ENCODE results near the gene LDB2.

LDB2 gene

DNA sequence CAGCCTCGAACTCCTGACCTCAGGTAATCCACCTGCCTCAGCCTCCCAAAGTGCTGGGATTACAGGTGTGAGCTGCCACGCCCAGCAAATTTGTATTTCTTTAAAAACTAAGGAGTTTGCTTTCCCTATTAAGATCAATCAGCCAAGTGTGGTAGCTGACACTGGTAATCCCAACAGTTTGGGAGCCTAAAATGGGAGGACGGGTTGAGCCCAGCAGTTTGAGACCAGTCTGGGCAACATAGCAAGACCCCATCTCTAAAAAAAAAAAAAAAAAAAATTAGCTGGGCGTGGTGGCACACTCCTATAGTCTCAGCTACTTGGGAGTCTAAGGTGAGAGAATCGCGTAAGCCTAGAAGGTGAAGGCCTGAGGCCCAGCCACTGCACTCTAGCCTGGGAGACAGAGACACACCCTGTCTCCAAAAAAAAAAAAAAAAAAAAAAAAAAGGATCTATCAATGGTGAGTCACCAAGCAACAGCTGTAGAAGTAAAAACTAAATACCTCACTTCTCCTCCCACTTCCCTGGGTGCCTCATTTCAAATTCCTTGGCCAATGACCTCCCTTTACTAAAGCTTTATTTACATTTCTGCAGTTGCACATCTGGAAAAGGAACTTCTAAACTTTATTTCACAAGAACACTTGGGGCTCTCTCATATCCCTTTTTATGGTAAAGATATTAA lies 54.5 kb downstream of the LDB2 start:
- no peak for TF ChIP-seq TEAD4 (IDR thresholded peaks at IDR 0.05)
- TF ChIP-seq TCF12 (IDR thresholded peaks at IDR 0.05; ENCODE audit: low read depth): no peak
- TF ChIP-seq FOXM1 (IDR thresholded peaks at IDR 0.05; ENCODE audit: borderline replicate concordance, low read depth): no peak
- TF ChIP-seq NFIC (IDR thresholded peaks at IDR 0.05): no peak
- no peak for TF ChIP-seq CEBPB (IDR thresholded peaks at IDR 0.05)
- no peak for TF ChIP-seq ZBTB7A (IDR thresholded peaks at IDR 0.05; ENCODE audit: low read depth)
- no peak for TF ChIP-seq EGR1 (IDR thresholded peaks at IDR 0.05)
- TF ChIP-seq, protein P1, sequence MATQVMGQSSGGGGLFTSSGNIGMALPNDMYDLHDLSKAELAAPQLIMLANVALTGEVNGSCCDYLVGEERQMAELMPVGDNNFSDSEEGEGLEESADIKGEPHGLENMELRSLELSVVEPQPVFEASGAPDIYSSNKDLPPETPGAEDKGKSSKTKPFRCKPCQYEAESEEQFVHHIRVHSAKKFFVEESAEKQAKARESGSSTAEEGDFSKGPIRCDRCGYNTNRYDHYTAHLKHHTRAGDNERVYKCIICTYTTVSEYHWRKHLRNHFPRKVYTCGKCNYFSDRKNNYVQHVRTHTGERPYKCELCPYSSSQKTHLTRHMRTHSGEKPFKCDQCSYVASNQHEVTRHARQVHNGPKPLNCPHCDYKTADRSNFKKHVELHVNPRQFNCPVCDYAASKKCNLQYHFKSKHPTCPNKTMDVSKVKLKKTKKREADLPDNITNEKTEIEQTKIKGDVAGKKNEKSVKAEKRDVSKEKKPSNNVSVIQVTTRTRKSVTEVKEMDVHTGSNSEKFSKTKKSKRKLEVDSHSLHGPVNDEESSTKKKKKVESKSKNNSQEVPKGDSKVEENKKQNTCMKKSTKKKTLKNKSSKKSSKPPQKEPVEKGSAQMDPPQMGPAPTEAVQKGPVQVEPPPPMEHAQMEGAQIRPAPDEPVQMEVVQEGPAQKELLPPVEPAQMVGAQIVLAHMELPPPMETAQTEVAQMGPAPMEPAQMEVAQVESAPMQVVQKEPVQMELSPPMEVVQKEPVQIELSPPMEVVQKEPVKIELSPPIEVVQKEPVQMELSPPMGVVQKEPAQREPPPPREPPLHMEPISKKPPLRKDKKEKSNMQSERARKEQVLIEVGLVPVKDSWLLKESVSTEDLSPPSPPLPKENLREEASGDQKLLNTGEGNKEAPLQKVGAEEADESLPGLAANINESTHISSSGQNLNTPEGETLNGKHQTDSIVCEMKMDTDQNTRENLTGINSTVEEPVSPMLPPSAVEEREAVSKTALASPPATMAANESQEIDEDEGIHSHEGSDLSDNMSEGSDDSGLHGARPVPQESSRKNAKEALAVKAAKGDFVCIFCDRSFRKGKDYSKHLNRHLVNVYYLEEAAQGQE (IDR thresholded peaks at IDR 0.05; ENCODE audit: low read depth): no peak
- no peak for TF ChIP-seq YY1 (IDR thresholded peaks at IDR 0.05; ENCODE audit: low read depth)
- TF ChIP-seq, protein P2, sequence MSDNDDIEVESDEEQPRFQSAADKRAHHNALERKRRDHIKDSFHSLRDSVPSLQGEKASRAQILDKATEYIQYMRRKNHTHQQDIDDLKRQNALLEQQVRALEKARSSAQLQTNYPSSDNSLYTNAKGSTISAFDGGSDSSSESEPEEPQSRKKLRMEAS (IDR thresholded peaks at IDR 0.05): no peak
- TF ChIP-seq, protein P3, sequence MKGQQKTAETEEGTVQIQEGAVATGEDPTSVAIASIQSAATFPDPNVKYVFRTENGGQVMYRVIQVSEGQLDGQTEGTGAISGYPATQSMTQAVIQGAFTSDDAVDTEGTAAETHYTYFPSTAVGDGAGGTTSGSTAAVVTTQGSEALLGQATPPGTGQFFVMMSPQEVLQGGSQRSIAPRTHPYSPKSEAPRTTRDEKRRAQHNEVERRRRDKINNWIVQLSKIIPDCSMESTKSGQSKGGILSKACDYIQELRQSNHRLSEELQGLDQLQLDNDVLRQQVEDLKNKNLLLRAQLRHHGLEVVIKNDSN (IDR thresholded peaks at IDR 0.05): no peak
- TF ChIP-seq TAF1 (IDR thresholded peaks at IDR 0.05; ENCODE audit: low read depth): no peak
- no peak for TF ChIP-seq RAD21 (IDR thresholded peaks at IDR 0.05; ENCODE audit: low read depth)
- TF ChIP-seq EP300 (IDR thresholded peaks at IDR 0.05; ENCODE audit: borderline replicate concordance): no peak
- no peak for TF ChIP-seq CREB1 (IDR thresholded peaks at IDR 0.05; ENCODE audit: low read depth)

DNA sequence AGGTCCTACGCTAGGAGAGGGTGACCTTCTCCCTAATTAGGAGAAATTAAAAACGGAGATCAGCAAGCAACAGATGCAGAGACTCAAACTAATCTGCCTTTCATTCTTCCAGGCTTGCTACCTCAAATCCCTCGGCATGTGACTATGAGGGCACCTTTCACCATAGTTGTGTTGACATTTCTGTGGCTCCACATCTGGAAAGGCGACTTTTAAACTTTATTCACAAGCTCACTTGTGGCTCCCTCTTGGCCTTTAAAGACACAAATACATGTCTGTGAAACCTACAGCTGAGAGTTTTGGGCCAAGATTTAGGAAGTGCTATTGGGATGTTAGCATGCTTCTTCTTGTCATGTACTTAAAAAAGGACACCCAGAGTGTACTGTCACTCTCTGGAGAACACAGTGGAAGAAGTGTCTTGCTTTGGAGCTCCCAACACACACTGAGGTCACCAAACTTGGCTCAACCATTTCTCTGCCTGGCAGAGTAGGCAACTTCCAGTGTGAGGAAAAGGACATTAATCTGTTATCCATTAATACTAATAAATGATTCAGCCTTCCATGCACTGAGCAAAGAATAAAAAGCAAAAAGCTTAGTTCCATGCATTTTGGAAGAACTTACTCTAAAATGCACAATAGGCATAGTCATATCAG lies 60.1 kb downstream of the LDB2 start:
- TF ChIP-seq CEBPB (IDR thresholded peaks at IDR 0.05) (no peak), TEAD4 (IDR thresholded peaks at IDR 0.05) (no peak), EGR1 (IDR thresholded peaks at IDR 0.05) (no peak), YY1 (IDR thresholded peaks at IDR 0.05; ENCODE audit: low read depth) (no peak), TCF12 (IDR thresholded peaks at IDR 0.05; ENCODE audit: low read depth) (no peak), CREB1 (IDR thresholded peaks at IDR 0.05; ENCODE audit: low read depth) (no peak), TAF1 (IDR thresholded peaks at IDR 0.05; ENCODE audit: low read depth) (no peak), ZBTB7A (IDR thresholded peaks at IDR 0.05; ENCODE audit: low read depth) (no peak), NFIC (IDR thresholded peaks at IDR 0.05) (no peak), FOXM1 (IDR thresholded peaks at IDR 0.05; ENCODE audit: borderline replicate concordance, low read depth) (no peak), EP300 (IDR thresholded peaks at IDR 0.05; ENCODE audit: borderline replicate concordance) (no peak)
- TF ChIP-seq, protein P3 (IDR thresholded peaks at IDR 0.05): no peak
- TF ChIP-seq, protein P2 (IDR thresholded peaks at IDR 0.05): no peak

DNA sequence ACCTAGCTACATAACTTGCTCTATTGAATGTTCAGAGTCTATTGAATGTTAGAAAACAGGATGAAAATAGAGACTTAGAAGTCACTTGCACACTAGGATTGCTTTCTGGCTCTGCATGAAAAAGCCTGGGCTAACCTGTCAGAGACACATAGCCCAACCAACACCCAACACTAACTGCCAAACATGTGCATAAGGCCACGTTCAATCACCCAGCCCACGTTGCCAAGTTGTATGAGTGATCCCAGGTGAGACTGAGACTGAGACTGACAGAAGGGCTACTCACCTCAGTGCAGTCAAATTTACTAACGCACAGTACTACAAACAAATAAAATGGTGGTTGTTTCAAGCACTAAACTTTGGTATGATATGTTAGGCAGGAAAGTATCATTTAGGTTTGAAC lies 61.0 kb downstream of the LDB2 start:
- TF ChIP-seq TEAD4 (IDR thresholded peaks at IDR 0.05) (no peak), FOXM1 (IDR thresholded peaks at IDR 0.05; ENCODE audit: borderline replicate concordance, low read depth) (no peak), CREB1 (IDR thresholded peaks at IDR 0.05; ENCODE audit: low read depth) (no peak), YY1 (IDR thresholded peaks at IDR 0.05; ENCODE audit: low read depth) (no peak), EGR1 (IDR thresholded peaks at IDR 0.05) (no peak), NFIC (IDR thresholded peaks at IDR 0.05) (no peak)
- TF ChIP-seq, protein P3 (IDR thresholded peaks at IDR 0.05): no peak

DNA sequence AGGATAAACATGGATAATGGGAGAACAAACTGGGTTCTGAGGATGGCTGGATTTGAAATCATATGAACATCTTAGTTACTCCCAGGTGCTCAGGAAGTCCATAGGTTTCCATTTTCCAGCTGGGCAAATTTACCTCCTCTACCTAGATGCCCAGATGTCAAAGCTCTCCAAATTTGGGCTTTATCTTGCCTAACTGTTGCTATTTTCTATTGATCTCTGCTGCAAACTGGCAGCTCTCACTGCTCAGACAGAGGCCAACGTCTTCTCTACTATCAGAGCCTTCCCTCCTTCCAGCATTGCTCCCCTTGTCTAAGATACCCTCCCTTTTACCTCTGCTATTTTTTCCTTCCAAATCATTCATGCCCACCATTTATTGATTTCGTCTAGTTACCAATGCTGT lies 62.1 kb downstream of the LDB2 start:
- no peak for TF ChIP-seq CEBPB (IDR thresholded peaks at IDR 0.05)
- no peak for TF ChIP-seq TCF12 (IDR thresholded peaks at IDR 0.05; ENCODE audit: low read depth)
- TF ChIP-seq CREB1 (IDR thresholded peaks at IDR 0.05; ENCODE audit: low read depth): no peak
- no peak for TF ChIP-seq RAD21 (IDR thresholded peaks at IDR 0.05; ENCODE audit: low read depth)
- no peak for TF ChIP-seq EP300 (IDR thresholded peaks at IDR 0.05; ENCODE audit: borderline replicate concordance)
- TF ChIP-seq TEAD4 (IDR thresholded peaks at IDR 0.05): no peak
- TF ChIP-seq YY1 (IDR thresholded peaks at IDR 0.05; ENCODE audit: low read depth): no peak
- no peak for TF ChIP-seq EGR1 (IDR thresholded peaks at IDR 0.05)
- no peak for TF ChIP-seq FOXM1 (IDR thresholded peaks at IDR 0.05; ENCODE audit: borderline replicate concordance, low read depth)
- TF ChIP-seq ZBTB7A (IDR thresholded peaks at IDR 0.05; ENCODE audit: low read depth): no peak

DNA sequence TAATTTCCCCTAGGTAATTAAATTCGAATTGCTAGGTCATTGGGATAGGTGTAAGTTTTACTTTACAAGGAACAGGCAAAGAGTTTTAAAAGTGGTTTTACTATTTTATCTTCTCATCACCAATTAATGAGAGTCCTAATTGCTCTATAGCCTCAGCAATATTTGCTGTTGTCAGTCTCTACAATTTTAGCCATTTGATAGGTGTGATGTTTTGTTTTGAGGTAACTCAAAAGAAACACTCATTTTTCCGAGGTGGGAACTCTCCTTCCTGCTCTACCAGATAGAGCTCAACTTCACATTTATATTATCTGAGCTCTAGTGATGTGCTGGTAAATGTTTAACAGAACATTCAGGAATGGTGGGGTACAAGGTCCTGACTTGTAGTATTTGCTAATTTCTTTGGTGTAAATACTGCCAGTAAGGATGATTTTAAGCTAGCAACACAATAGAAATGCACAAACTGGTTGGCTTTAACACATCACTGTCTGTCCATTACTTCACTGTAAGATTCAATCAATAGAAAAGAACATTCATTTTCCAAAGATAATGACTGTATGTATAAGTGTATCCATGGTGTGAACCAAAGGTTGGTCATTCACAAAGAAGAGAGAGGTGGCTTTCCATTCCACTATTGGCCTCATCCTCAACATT lies 62.7 kb downstream of the LDB2 start:
- TF ChIP-seq, protein P1 (IDR thresholded peaks at IDR 0.05; ENCODE audit: low read depth): no peak
- TF ChIP-seq NFIC (IDR thresholded peaks at IDR 0.05): no peak
- TF ChIP-seq EGR1 (IDR thresholded peaks at IDR 0.05): no peak
- TF ChIP-seq ZBTB7A (IDR thresholded peaks at IDR 0.05; ENCODE audit: low read depth): no peak
- TF ChIP-seq YY1 (IDR thresholded peaks at IDR 0.05; ENCODE audit: low read depth): no peak
- no peak for TF ChIP-seq CREB1 (IDR thresholded peaks at IDR 0.05; ENCODE audit: low read depth)
- TF ChIP-seq TCF12 (IDR thresholded peaks at IDR 0.05; ENCODE audit: low read depth): no peak
- TF ChIP-seq FOXM1 (IDR thresholded peaks at IDR 0.05; ENCODE audit: borderline replicate concordance, low read depth): no peak
- TF ChIP-seq CEBPB (IDR thresholded peaks at IDR 0.05): no peak
- no peak for TF ChIP-seq TEAD4 (IDR thresholded peaks at IDR 0.05)
- no peak for TF ChIP-seq TAF1 (IDR thresholded peaks at IDR 0.05; ENCODE audit: low read depth)
- TF ChIP-seq RAD21 (IDR thresholded peaks at IDR 0.05; ENCODE audit: low read depth): no peak
- TF ChIP-seq, protein P3 (IDR thresholded peaks at IDR 0.05): no peak
- TF ChIP-seq EP300 (IDR thresholded peaks at IDR 0.05; ENCODE audit: borderline replicate concordance): no peak
- TF ChIP-seq, protein P2 (IDR thresholded peaks at IDR 0.05): no peak
